Kidney glomerular epithelial cell (primary cell): Measurements from ENCODE around the gene MAST4.
A peak's percentile ranks its signal among the peaks of the same experiment; 100 is the strongest.
"Not testable (repeated sequence)": the region's sequence is repeated elsewhere in the genome, so short reads cannot be mapped to it uniquely, and the experiment has no call there.

Experiments used
- DNase-seq: peaks from one replicate; lab custom pipeline; 2025; lab: John Stamatoyannopoulos, UW

MAST4 gene

GRCh38 chr5:67163863-67164595 lies 567.8 kb downstream of the MAST4 start:
- no peak for DNase-seq

- no peak for DNase-seq
These were observed 568.8 kb downstream of the MAST4 start for GRCh38 chr5:67164856-67165525.

- DNase-seq, result peak; percentile 52
These were observed 569.6 kb downstream of the MAST4 start for GRCh38 chr5:67165526-67166459.

- DNase-seq, result no peak
These were observed 570.5 kb downstream of the MAST4 start for GRCh38 chr5:67166460-67167285.

GRCh38 chr5:67168069-67168468 lies 571.9 kb downstream of the MAST4 start:
- DNase-seq, result no peak

GRCh38 chr5:67170767-67171166 lies 574.6 kb downstream of the MAST4 start:
- DNase-seq, result no peak

GRCh38 chr5:67173351-67173750 lies 577.2 kb downstream of the MAST4 start:
- DNase-seq, result not testable (repeated sequence)

- no peak for DNase-seq
These were observed 577.8 kb downstream of the MAST4 start for GRCh38 chr5:67173959-67174358.

- no peak for DNase-seq
These were observed 580.7 kb downstream of the MAST4 start for GRCh38 chr5:67176936-67177335.

GRCh38 chr5:67178085-67178484 lies 581.9 kb downstream of the MAST4 start:
- DNase-seq, result no peak

GRCh38 chr5:67178966-67179365 lies 582.8 kb downstream of the MAST4 start:
- DNase-seq, result no peak

- DNase-seq, result no peak
These were observed 583.6 kb downstream of the MAST4 start for GRCh38 chr5:67179697-67180361.

GRCh38 chr5:67181648-67182221 lies 585.5 kb downstream of the MAST4 start:
- DNase-seq, result no peak

- peak; percentile 37 for DNase-seq
These were observed 586.2 kb downstream of the MAST4 start for GRCh38 chr5:67182301-67182790.

GRCh38 chr5:67183859-67184258 lies 587.7 kb downstream of the MAST4 start:
- DNase-seq, result no peak

- no peak for DNase-seq
These were observed 591.0 kb downstream of the MAST4 start for GRCh38 chr5:67187006-67187715.

- no peak for DNase-seq
These were observed 592.3 kb downstream of the MAST4 start for GRCh38 chr5:67188274-67189078.

- DNase-seq, result no peak
These were observed 592.8 kb downstream of the MAST4 start for GRCh38 chr5:67189079-67189354.

- DNase-seq, result no peak
These were observed 593.7 kb downstream of the MAST4 start for GRCh38 chr5:67189931-67190330.
